ENCODE measurements around the gene FAM107B. TPM values are rescaled to one million over a fixed set of nuclear protein-coding genes. Genes with fewer than 3 reads are reported as not detected.

The FAM107B gene
- total and polyA plus RNA-seq, 12 donors = 16.0 to 81.7 (median 50.5) TPM

GRCh38 chr10:14616465-14616864 is 158.2 kb downstream of the FAM107B start:
- Histone ChIP-seq H3K4me1 (replicated peaks in 1 of 2) (peaks cover 14 to 17% of the 10 kb centered on the region in 2 donors), H3K27me3 (no peaks in the 10 kb centered on the region), H3K4me3 (no peak overlapping the region), H3K27ac (no peak overlapping the region), H3K36me3 (replicated peaks in 1 of 2) (no peaks in the 10 kb centered on the region), H3K9me3 (replicated peaks in 1 of 3) (no peaks in the 10 kb centered on the region)
- DNase-seq = no peak
- 85 to 93% (median 87%) methylated on average over 2 of the region's 2 CpGs for WGBS, 4 donors
- intact Hi-C loops (cut with DNase I) = no loop called here
- TF ChIP-seq POLR2A (IDR thresholded peaks at IDR 0.05) = no peak
- TF ChIP-seq CTCF (IDR thresholded peaks at IDR 0.05) = no peak

- WGBS, 4 donors = 86 to 93% (median 87%) methylated on average over 4 of the region's 4 CpGs
- Histone ChIP-seq H3K27me3 (no peaks in the 10 kb centered on the region), H3K36me3 (replicated peaks in 1 of 2) (no peaks in the 10 kb centered on the region), H3K9me3 (replicated peaks in 1 of 3) (no peaks in the 10 kb centered on the region), H3K4me3 (no peak overlapping the region), H3K4me1 (replicated peaks in 1 of 2) (peaks cover 14 to 33% of the 10 kb centered on the region in 2 donors), H3K27ac (no peak overlapping the region)
- no peak for TF ChIP-seq CTCF (IDR thresholded peaks at IDR 0.05)
- intact Hi-C loops (cut with DNase I) = no loop called here
- DNase-seq = no peak
Measured at GRCh38 chr10:14613588-14613920, 161.1 kb downstream of the FAM107B start.

GRCh38 chr10:14612873-14613587 is 161.7 kb downstream of the FAM107B start:
- Histone ChIP-seq H3K27ac (peak overlapping the region in 2 of 5 donors; percentile 1 to 58), H3K27me3 (no peaks in the 10 kb centered on the region), H3K9me3 (replicated peaks in 1 of 3) (no peaks in the 10 kb centered on the region), H3K4me3 (no peak overlapping the region), H3K4me1 (replicated peaks in 1 of 2) (peaks cover 14 to 33% of the 10 kb centered on the region in 2 donors), H3K36me3 (replicated peaks in 1 of 2) (no peaks in the 10 kb centered on the region)
- DNase-seq = no peak
- intact Hi-C loops (cut with DNase I) = no loop called here
- 86 to 91% (median 89%) methylated on average over 15 of the region's 15 CpGs for whole genome bisulfite sequencing, 4 donors
- TF ChIP-seq POLR2A (IDR thresholded peaks at IDR 0.05) (no peak), CTCF (IDR thresholded peaks at IDR 0.05) (no peak)

- DNase-seq = peak in 2 of 7 donors; percentile 34 to 44
- no peaks in the 10 kb centered on the region for H3K36me3 ChIP-seq (replicated peaks in 1 of 2)
- intact Hi-C loops (cut with DNase I) = no loop called here
- H3K27ac ChIP-seq = peak overlapping the region in 4 of 5 donors; percentile 7 to 58 (median 31)
- no peak for TF ChIP-seq CTCF (IDR thresholded peaks at IDR 0.05)
- no peak for TF ChIP-seq POLR2A (IDR thresholded peaks at IDR 0.05)
- WGBS, 4 donors = 9 to 15% (median 11%) methylated on average over 2 of the region's 2 CpGs
- H3K9me3 ChIP-seq (replicated peaks in 1 of 3) = no peaks in the 10 kb centered on the region
- peaks cover 14 to 27% of the 10 kb centered on the region in 2 donors for H3K4me1 ChIP-seq (replicated peaks in 1 of 2)
- H3K27me3 ChIP-seq = no peaks in the 10 kb centered on the region
- no peak overlapping the region for H3K4me3 ChIP-seq
Measured at GRCh38 chr10:14611968-14612693, 162.6 kb downstream of the FAM107B start.

Measured in adrenal gland (tissue), 12 donors.